Measurements from ENCODE around the gene BUD23. TPM values are rescaled to one million over a fixed set of nuclear protein-coding genes. Genes with fewer than 3 reads are reported as not detected.

Gene BUD23
- total and polyA plus RNA-seq, 2 donors (not counting 3 experiments of a cell fraction or from before 2014, with no cell fraction given): 62.1 to 64.6 TPM

DNA sequence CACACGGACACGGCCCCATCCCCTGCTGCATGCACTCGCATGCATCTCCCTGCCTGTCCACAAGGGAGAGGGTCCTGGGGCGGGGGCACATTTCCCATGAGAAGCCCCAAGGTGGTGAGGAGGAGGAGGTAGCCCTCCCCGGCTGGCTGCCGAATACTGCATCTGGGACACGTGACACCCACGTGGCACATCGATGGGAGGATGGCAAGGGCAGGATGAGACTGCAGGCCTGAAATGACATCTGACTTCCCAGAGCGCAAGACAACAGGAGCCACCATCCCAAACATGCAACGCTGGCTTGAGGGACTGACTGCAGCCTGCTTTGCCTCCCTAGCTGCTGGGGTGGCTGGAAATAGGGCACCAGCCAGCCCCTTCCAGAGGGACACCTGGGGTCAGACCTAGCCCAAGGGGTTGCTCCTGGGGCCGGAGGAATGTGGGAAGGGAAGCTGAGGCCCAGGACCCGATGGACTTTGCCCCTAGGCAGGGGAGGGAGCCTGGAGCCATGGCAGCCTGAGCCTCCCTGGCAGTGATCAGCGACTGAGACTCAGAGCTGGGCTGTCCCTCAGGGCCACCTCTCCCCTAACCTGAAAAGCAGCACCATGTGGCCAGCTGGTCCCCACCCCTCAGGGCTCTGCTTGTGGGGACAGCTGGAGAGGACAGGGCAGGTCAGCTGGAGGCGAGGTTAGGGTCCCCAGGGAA, 16.1 kb downstream of the BUD23 start:
- Histone ChIP-seq H3K9ac (replicated peaks; ENCODE audit: extremely low read depth, insufficient read depth, low read length) (no peak overlapping the region), H2AFZ (ENCODE audit: low read depth, low read length) (no peak overlapping the region), H3K4me1 (ENCODE audit: control insufficient read depth, extremely low read depth, insufficient read depth, low read length) (no peaks in the 10 kb centered on the region), H3K4me3 (replicated peaks in 1 of 3; ENCODE audit: insufficient read depth in 1 of 3, low read depth in 1 of 3, low read length in 3 of 3) (no peak overlapping the region), H3K4me2 (ENCODE audit: insufficient read depth, low read length) (no peak overlapping the region), H3K9me3 (replicated peaks; ENCODE audit: control insufficient read depth, insufficient read depth, low read length) (no peaks in the 10 kb centered on the region), H3K36me3 (ENCODE audit: control insufficient read depth in 2 of 2, extremely low read depth in 1 of 2, insufficient read depth in 2 of 2, low read length in 2 of 2) (peaks cover 7 to 33% of the 10 kb centered on the region in 2 experiments), H3K27ac (ENCODE audit: insufficient read depth, low read depth, low read length) (no peak overlapping the region), H4K20me1 (replicated peaks; ENCODE audit: control insufficient read depth, extremely low read depth, insufficient read depth, low read length) (no peaks in the 10 kb centered on the region), H3K9me1 (replicated peaks; ENCODE audit: control insufficient read depth, extremely low read depth, insufficient read depth, low read length) (no peaks in the 10 kb centered on the region), H3K79me2 (ENCODE audit: control insufficient read depth, insufficient read depth, low read length) (no peaks in the 10 kb centered on the region), H3K27me3 (ENCODE audit: control insufficient read depth in 2 of 2, insufficient read depth in 2 of 2, low read length in 2 of 2) (no peaks in the 10 kb centered on the region)
- no peak for DNase-seq (ENCODE audit: low read depth, low spot score)
- no TSS peak for BruUV-seq (replicated peaks)
- intact Hi-C loops (cut with micrococcal nuclease) (no loop called here), dilution Hi-C loops (cut with MboI; ENCODE audit: extremely low pct_ligation_motif_present, low sequenced_read_pairs) (no loop called here)
- TF ChIP-seq FOS (IDR thresholded peaks at IDR 0.05; ENCODE audit: borderline replicate concordance, insufficient read depth, low read length) (no peak), POLR2AphosphoS5 (IDR thresholded peaks at IDR 0.05; ENCODE audit: insufficient read depth, low read depth, low read length) (no peak), POLR2A (IDR thresholded peaks at IDR 0.05; ENCODE audit: low read depth, low read length) (no peak), JUN (IDR thresholded peaks at IDR 0.05; ENCODE audit: borderline replicate concordance, insufficient read depth, insufficient read length, low read depth) (no peak), MYC (IDR thresholded peaks at IDR 0.05; ENCODE audit: low read depth, low read length) (no peak), EZH2 (IDR thresholded peaks at IDR 0.05; ENCODE audit: borderline replicate concordance, low read depth, low read length, severe bottlenecking) (no peak)
- TF ChIP-seq, protein P1, sequence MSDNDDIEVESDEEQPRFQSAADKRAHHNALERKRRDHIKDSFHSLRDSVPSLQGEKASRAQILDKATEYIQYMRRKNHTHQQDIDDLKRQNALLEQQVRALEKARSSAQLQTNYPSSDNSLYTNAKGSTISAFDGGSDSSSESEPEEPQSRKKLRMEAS (IDR thresholded peaks at IDR 0.05; ENCODE audit: insufficient read depth, insufficient read length): no peak
- TF ChIP-seq, protein P2, sequence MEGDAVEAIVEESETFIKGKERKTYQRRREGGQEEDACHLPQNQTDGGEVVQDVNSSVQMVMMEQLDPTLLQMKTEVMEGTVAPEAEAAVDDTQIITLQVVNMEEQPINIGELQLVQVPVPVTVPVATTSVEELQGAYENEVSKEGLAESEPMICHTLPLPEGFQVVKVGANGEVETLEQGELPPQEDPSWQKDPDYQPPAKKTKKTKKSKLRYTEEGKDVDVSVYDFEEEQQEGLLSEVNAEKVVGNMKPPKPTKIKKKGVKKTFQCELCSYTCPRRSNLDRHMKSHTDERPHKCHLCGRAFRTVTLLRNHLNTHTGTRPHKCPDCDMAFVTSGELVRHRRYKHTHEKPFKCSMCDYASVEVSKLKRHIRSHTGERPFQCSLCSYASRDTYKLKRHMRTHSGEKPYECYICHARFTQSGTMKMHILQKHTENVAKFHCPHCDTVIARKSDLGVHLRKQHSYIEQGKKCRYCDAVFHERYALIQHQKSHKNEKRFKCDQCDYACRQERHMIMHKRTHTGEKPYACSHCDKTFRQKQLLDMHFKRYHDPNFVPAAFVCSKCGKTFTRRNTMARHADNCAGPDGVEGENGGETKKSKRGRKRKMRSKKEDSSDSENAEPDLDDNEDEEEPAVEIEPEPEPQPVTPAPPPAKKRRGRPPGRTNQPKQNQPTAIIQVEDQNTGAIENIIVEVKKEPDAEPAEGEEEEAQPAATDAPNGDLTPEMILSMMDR (IDR thresholded peaks at IDR 0.05; ENCODE audit: extremely low read depth in 1 of 2, insufficient read depth in 1 of 2, low read depth in 1 of 2, low read length in 2 of 2): no peak
- no peak for FAIRE-seq
- CTCF ChIA-PET: interaction anchor here (4.5 kb wide), 1 partner anchor 92 kb away, joined by 16 read pairs; no protein-coding TSS in a partner anchor
- POLR2A ChIA-PET: no interaction called here

Measured in endothelial cell of umbilical vein (primary cell).